ENCODE results near the gene PPIL6. TPM values are rescaled to one million over a fixed set of nuclear protein-coding genes. Genes with fewer than 3 reads are reported as not detected.

PPIL6 gene
- total and polyA plus RNA-seq, 2 experiments from 2014 or later = 1.7 TPM

DNA sequence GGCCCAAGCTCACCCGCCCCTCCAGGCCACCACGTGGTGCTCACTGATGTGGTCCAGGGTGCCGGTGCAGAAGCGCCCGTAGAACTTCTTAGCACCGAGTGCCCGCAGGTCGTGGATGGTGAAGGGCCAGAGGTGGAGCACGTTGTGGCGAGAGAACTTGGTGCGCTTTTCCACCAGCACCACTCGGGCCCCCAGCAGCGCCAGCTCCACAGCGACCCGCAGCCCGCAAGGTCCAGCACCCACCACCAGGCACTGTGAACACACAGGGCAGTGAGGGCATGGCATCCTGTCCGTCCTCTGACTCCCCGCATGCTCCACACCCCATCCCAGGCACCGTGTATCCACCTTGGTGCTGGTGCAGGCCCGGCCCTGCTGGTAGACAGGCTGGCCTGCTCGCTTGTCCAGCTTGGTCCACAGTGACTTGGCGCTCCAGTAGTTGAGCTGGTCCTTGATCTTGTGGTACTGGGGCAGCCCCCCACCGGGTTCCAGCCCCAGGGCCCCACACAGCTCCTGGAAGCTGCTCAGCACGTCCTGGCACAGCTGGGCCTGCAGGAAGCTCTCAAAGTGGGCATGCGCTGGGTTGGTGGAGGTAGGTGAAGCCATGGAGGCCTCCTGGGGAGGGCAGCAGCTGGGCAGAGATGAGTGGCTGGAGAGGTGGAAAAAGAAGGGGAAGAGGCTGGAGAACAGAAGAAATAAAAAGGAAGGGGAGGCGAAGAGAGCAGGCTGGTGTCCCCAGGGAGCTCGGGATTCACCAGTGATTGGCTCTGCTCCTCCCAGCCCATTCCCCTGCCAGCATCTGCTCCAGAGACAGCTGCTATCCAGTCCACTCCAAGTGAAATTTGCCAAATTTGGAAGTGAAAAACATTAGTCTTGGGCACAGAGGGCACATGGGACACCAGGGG lies 13.4 kb upstream of the PPIL6 start:
- Histone ChIP-seq H3K27me3 (ENCODE audit: insufficient read depth) (no peaks in the 10 kb centered on the region; the same call in 1 of the 2 replicates), H3K36me3 (ENCODE audit: insufficient read depth) (no peaks in the 10 kb centered on the region), H3F3A (replicated peaks; ENCODE audit: low read depth) (peaks cover 9% of the 10 kb centered on the region; the same call in 1 of the 2 replicates), H3K4me2 (peak overlapping the region; percentile 91), H3K27ac (ENCODE audit: low read depth) (no peak overlapping the region), H3K9me2 (ENCODE audit: insufficient read depth) (no peaks in the 10 kb centered on the region), H2AFZ (peak overlapping the region; percentile 99; the same call in 1 of the 2 replicates), H3K4me1 (ENCODE audit: insufficient read depth) (peaks cover 30% of the 10 kb centered on the region), H3K4me3 (peak overlapping the region; percentile 94), H3K79me2 (replicated peaks; ENCODE audit: insufficient read depth) (no peaks in the 10 kb centered on the region), H4K20me1 (replicated peaks; ENCODE audit: insufficient read depth) (peaks cover 4% of the 10 kb centered on the region)
- DNase-seq (ENCODE audit: low spot score) (no peak), ATAC-seq (no peak)
- Mint-ChIP-seq H3K4me1 (peaks cover 40% of the 10 kb centered on the region), H3K27me3 (ENCODE audit: insufficient read depth, low read depth, poor library complexity) (peaks cover 30% of the 10 kb centered on the region), H3K4me3 (peak overlapping the region; percentile 97), H3K9me3 (no peaks in the 10 kb centered on the region), H3K27ac (no peak overlapping the region), H3K36me3 (ENCODE audit: low read depth) (no peaks in the 10 kb centered on the region; the same call in 1 of the 3 replicates)
- no peak for TF ChIP-seq ZNF114 (CRISPR knock-in tag; IDR thresholded peaks at IDR 0.05)
- no peak for TF ChIP-seq EZH2phosphoT487 (IDR thresholded peaks at IDR 0.05; ENCODE audit: unreplicated experiment)
- TF ChIP-seq, protein P1, sequence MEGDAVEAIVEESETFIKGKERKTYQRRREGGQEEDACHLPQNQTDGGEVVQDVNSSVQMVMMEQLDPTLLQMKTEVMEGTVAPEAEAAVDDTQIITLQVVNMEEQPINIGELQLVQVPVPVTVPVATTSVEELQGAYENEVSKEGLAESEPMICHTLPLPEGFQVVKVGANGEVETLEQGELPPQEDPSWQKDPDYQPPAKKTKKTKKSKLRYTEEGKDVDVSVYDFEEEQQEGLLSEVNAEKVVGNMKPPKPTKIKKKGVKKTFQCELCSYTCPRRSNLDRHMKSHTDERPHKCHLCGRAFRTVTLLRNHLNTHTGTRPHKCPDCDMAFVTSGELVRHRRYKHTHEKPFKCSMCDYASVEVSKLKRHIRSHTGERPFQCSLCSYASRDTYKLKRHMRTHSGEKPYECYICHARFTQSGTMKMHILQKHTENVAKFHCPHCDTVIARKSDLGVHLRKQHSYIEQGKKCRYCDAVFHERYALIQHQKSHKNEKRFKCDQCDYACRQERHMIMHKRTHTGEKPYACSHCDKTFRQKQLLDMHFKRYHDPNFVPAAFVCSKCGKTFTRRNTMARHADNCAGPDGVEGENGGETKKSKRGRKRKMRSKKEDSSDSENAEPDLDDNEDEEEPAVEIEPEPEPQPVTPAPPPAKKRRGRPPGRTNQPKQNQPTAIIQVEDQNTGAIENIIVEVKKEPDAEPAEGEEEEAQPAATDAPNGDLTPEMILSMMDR (conservative IDR thresholded peaks at IDR 0.05; ENCODE audit: low read depth in 2 of 2) = no peak
- TF ChIP-seq ZNF331 (CRISPR knock-in tag; IDR thresholded peaks at IDR 0.05; ENCODE audit: low read depth) = no peak
- no peak for TF ChIP-seq CREB1 (CRISPR knock-in tag; IDR thresholded peaks at IDR 0.05; ENCODE audit: low read depth)
- TF ChIP-seq JUNB (IDR thresholded peaks at IDR 0.05; ENCODE audit: unreplicated experiment) = no peak
- no peak for TF ChIP-seq EZH2 (IDR thresholded peaks at IDR 0.05; ENCODE audit: low read depth, unreplicated experiment)
- no peak for TF ChIP-seq ETS1 (IDR thresholded peaks at IDR 0.05)
- TF ChIP-seq, protein P2, sequence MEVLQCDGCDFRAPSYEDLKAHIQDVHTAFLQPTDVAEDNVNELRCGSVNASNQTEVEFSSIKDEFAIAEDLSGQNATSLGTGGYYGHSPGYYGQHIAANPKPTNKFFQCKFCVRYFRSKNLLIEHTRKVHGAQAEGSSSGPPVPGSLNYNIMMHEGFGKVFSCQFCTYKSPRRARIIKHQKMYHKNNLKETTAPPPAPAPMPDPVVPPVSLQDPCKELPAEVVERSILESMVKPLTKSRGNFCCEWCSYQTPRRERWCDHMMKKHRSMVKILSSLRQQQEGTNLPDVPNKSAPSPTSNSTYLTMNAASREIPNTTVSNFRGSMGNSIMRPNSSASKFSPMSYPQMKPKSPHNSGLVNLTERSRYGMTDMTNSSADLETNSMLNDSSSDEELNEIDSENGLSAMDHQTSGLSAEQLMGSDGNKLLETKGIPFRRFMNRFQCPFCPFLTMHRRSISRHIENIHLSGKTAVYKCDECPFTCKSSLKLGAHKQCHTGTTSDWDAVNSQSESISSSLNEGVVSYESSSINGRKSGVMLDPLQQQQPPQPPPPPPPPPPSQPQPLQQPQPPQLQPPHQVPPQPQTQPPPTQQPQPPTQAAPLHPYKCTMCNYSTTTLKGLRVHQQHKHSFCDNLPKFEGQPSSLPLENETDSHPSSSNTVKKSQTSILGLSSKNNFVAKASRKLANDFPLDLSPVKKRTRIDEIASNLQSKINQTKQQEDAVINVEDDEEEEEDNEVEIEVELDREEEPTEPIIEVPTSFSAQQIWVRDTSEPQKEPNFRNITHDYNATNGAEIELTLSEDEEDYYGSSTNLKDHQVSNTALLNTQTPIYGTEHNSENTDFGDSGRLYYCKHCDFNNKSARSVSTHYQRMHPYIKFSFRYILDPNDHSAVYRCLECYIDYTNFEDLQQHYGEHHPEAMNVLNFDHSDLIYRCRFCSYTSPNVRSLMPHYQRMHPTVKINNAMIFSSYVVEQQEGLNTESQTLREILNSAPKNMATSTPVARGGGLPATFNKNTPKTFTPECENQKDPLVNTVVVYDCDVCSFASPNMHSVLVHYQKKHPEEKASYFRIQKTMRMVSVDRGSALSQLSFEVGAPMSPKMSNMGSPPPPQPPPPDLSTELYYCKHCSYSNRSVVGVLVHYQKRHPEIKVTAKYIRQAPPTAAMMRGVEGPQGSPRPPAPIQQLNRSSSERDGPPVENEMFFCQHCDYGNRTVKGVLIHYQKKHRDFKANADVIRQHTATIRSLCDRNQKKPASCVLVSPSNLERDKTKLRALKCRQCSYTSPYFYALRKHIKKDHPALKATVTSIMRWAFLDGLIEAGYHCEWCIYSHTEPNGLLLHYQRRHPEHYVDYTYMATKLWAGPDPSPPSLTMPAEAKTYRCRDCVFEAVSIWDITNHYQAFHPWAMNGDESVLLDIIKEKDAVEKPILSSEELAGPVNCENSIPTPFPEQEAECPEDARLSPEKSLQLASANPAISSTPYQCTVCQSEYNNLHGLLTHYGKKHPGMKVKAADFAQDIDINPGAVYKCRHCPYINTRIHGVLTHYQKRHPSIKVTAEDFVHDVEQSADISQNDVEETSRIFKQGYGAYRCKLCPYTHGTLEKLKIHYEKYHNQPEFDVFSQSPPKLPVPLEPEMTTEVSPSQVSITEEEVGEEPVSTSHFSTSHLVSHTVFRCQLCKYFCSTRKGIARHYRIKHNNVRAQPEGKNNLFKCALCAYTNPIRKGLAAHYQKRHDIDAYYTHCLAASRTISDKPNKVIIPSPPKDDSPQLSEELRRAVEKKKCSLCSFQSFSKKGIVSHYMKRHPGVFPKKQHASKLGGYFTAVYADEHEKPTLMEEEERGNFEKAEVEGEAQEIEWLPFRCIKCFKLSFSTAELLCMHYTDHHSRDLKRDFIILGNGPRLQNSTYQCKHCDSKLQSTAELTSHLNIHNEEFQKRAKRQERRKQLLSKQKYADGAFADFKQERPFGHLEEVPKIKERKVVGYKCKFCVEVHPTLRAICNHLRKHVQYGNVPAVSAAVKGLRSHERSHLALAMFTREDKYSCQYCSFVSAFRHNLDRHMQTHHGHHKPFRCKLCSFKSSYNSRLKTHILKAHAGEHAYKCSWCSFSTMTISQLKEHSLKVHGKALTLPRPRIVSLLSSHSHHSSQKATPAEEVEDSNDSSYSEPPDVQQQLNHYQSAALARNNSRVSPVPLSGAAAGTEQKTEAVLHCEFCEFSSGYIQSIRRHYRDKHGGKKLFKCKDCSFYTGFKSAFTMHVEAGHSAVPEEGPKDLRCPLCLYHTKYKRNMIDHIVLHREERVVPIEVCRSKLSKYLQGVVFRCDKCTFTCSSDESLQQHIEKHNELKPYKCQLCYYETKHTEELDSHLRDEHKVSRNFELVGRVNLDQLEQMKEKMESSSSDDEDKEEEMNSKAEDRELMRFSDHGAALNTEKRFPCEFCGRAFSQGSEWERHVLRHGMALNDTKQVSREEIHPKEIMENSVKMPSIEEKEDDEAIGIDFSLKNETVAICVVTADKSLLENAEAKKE (CRISPR knock-in tag; IDR thresholded peaks at IDR 0.05) = no peak
